ENCODE measurements around the gene PRKG1.

DNA sequence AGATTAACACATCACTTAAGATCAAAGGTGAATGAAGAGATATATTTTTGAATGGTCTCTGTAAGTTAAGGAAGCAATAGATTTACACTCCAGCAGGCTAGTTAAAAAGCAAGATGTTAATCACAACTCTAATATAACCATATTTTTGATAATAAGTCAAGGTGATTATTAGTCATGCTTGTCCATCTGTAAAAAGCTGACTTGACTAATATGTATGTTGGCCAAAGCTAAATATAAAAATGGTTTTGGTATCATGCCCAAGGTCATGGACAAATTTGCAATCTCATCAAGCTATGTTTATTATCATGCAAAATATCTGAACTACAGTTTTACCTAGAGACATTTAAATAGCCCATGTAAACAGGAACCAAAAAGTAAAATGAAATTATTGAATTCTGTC, 727.7 kb downstream of the PRKG1 start:
- no peak for TF ChIP-seq IRF2 (CRISPR knock-in tag; IDR thresholded peaks at IDR 0.05; ENCODE audit: borderline replicate concordance, low read depth)
- no peak for TF ChIP-seq USF2 (CRISPR knock-in tag; IDR thresholded peaks at IDR 0.05)
- TF ChIP-seq NR3C1 (CRISPR knock-in tag; conservative IDR thresholded peaks at IDR 0.05; ENCODE audit: low read depth): no peak
- TF ChIP-seq CREB1 (CRISPR knock-in tag; IDR thresholded peaks at IDR 0.05): no peak

All from WTC11 (cell line).